Endothelial cell (in vitro differentiated cells): ENCODE measurements around the gene DROSHA. TPM values are rescaled to one million over a fixed set of nuclear protein-coding genes. Genes with fewer than 3 reads are reported as not detected.

Source experiments
- DNase-seq: peaks from one replicate; pipeline ENCODE4 v3.0.0; 2021; ENCODE audit warnings: low spot score
- H3K27ac Mint-ChIP-seq: one replicate; pipeline ENCODE4 v1.8.0; 2021; ENCODE audit warnings: mixed read lengths, inconsistent platforms; ENCODE audit not compliant: unreplicated experiment
- H3K27me3 Mint-ChIP-seq: one replicate; pipeline ENCODE4 v1.8.0; 2021; ENCODE audit warnings: mild to moderate bottlenecking, moderate library complexity, mixed read lengths, inconsistent platforms; ENCODE audit not compliant: unreplicated experiment
- H3K36me3 Mint-ChIP-seq: one replicate; pipeline ENCODE4 v1.8.0; 2021; ENCODE audit warnings: mild to moderate bottlenecking, low read depth, mixed read lengths, inconsistent platforms; ENCODE audit not compliant: unreplicated experiment
- H3K4me1 Mint-ChIP-seq: one replicate; pipeline ENCODE4 v1.8.0; 2021; ENCODE audit warnings: mild to moderate bottlenecking, mixed read lengths, inconsistent platforms; ENCODE audit not compliant: unreplicated experiment
- H3K4me3 Mint-ChIP-seq: one replicate; pipeline ENCODE4 v1.8.0; 2021; ENCODE audit warnings: mild to moderate bottlenecking, mixed read lengths, inconsistent platforms; ENCODE audit not compliant: unreplicated experiment
- H3K9me3 Mint-ChIP-seq: one replicate; pipeline ENCODE4 v1.8.0; 2021; ENCODE audit warnings: mixed read lengths, inconsistent platforms; ENCODE audit not compliant: unreplicated experiment
- total RNA-seq: library from RNA; stranded (reverse); fragmentation: NEBNext Ultra II Directional; extraction: Animal tissue kit (Norgen Biotek cat#: 25700); gene quantifications from one replicate; pipeline ENCODE4 v1.2.1, GENCODE V29; 2021; ENCODE audit not compliant: unreplicated experiment
- TF ChIP-seq, protein P1 (sequence below): fragments of 200-600 bp; sonication (generic); IDR thresholded peaks from one replicate; pipeline ENCODE4 v1.5.0; 2021; ENCODE audit warnings: antibody characterized with exemption; ENCODE audit not compliant: unreplicated experiment

Gene DROSHA
- total RNA-seq, 1 donor from 2014 or later = 98.2 TPM

DNA sequence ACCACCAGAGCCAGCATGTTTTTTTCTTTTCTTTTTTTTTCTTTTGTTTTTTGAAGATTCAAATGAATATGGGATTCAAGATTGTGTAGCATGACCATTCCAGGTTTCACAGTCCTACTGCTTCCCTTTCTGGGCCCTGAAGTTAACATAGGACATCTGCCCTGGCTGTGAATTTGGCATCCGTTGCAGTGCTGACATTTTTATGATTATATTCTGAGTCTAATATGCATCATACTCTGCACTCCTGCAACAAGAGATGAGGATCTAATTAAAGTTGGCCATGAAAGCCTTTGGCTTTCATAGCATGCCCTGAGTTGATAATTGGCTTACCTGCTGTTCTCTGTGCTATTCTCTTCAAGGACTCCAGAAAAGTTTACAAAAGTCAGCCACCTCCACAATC lies 30.1 kb upstream of the DROSHA start:
- TF ChIP-seq, protein P1, sequence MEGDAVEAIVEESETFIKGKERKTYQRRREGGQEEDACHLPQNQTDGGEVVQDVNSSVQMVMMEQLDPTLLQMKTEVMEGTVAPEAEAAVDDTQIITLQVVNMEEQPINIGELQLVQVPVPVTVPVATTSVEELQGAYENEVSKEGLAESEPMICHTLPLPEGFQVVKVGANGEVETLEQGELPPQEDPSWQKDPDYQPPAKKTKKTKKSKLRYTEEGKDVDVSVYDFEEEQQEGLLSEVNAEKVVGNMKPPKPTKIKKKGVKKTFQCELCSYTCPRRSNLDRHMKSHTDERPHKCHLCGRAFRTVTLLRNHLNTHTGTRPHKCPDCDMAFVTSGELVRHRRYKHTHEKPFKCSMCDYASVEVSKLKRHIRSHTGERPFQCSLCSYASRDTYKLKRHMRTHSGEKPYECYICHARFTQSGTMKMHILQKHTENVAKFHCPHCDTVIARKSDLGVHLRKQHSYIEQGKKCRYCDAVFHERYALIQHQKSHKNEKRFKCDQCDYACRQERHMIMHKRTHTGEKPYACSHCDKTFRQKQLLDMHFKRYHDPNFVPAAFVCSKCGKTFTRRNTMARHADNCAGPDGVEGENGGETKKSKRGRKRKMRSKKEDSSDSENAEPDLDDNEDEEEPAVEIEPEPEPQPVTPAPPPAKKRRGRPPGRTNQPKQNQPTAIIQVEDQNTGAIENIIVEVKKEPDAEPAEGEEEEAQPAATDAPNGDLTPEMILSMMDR = no peak
- Mint-ChIP-seq H3K27ac (no peak overlapping the region), H3K4me3 (no peak overlapping the region), H3K36me3 (peaks cover 20% of the 10 kb centered on the region), H3K4me1 (no peaks in the 10 kb centered on the region), H3K9me3 (peaks cover 17% of the 10 kb centered on the region), H3K27me3 (peaks cover 2% of the 10 kb centered on the region)
- DNase-seq = no peak

DNA sequence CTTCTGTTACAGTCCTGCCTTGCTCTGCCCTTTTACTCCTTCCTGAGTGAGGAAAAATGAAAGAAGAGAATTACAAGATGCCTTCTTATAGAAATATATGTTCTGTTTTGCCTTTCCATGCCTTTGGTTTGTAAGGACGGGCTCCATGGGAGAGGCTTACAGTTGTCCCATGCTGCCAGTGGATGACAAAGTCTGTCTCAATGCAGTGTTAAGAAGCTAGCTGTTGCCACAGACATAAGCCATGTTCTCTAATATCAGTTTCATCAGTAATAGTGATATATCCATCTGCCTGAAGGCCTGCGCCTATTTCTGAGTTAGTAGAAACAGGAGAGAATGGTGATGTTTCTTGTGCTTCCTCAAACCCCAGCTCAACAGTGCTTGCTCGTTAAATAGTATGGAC lies 28.0 kb upstream of the DROSHA start:
- Mint-ChIP-seq H3K4me1 (no peaks in the 10 kb centered on the region), H3K36me3 (peaks cover 12% of the 10 kb centered on the region), H3K9me3 (peaks cover 7% of the 10 kb centered on the region), H3K27ac (no peak overlapping the region), H3K4me3 (no peak overlapping the region), H3K27me3 (peaks cover 2% of the 10 kb centered on the region)
- no peak for DNase-seq
- TF ChIP-seq, protein P1 = no peak

DNA sequence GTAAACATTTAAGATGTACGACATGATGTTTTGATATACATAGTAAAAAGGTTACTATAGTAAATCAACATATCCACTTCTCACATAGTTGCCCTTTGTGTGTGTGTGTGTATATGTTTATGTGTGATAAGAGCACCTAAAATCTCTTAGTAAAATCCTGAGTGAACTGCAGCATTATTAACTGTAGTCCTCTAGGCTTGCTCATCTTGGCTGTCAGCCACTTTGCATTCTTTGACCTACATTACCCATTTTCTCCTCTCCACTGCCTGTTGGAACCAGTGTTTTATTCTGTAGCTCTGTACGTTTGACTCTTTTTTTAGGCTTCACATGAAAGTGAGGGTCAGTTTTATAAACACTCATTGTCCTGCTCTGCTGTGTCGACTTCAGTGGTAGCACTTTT lies 24.6 kb upstream of the DROSHA start:
- no peaks in the 10 kb centered on the region for H3K27me3 Mint-ChIP-seq
- peaks cover 16% of the 10 kb centered on the region for H3K36me3 Mint-ChIP-seq
- no peaks in the 10 kb centered on the region for H3K4me1 Mint-ChIP-seq
- H3K27ac Mint-ChIP-seq = no peak overlapping the region
- TF ChIP-seq, protein P1 = no peak
- H3K4me3 Mint-ChIP-seq = no peak overlapping the region
- no peak for DNase-seq
- H3K9me3 Mint-ChIP-seq = no peaks in the 10 kb centered on the region

GRCh38 chr5:31554552-31554951 lies 22.7 kb upstream of the DROSHA start:
- H3K27me3 Mint-ChIP-seq = no peaks in the 10 kb centered on the region
- H3K36me3 Mint-ChIP-seq = peaks cover 16% of the 10 kb centered on the region
- TF ChIP-seq, protein P1 = no peak
- no peak for DNase-seq
- no peaks in the 10 kb centered on the region for H3K4me1 Mint-ChIP-seq
- H3K4me3 Mint-ChIP-seq = no peak overlapping the region
- H3K9me3 Mint-ChIP-seq = no peaks in the 10 kb centered on the region
- H3K27ac Mint-ChIP-seq = no peak overlapping the region

GRCh38 chr5:31553863-31554262 lies 22.0 kb upstream of the DROSHA start:
- DNase-seq = no peak
- H3K4me3 Mint-ChIP-seq = no peak overlapping the region
- peaks cover 16% of the 10 kb centered on the region for H3K36me3 Mint-ChIP-seq
- H3K27ac Mint-ChIP-seq = no peak overlapping the region
- no peaks in the 10 kb centered on the region for H3K4me1 Mint-ChIP-seq
- TF ChIP-seq, protein P1 = no peak
- H3K27me3 Mint-ChIP-seq = no peaks in the 10 kb centered on the region
- H3K9me3 Mint-ChIP-seq = no peaks in the 10 kb centered on the region
